ENCODE measurements around the gene EDC4. TPM values are rescaled to one million over a fixed set of nuclear protein-coding genes. Genes with fewer than 3 reads are reported as not detected.

EDC4 gene
- total RNA-seq, 1 experiment from 2014 or later: 106 TPM

DNA sequence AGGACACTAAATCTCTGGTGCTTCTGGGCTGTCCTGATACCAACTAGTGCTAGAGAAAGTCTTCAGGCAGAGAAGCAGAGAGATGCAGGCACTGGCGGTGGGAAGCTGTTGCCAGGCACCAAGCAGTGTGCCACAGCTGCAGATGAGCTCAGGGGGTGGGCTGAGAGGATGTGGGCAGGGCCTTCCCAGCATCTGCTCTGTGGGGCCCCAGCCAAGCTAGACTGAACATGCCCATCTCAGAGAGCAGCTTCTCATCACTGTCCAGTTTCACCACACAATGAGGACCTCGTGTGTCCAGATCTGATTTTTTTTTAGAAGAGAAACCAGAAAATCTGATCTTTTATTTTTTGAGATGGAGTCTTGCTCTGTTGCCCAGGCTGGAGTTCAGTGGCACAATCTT is 37.3 kb downstream of the EDC4 start:
- no peaks in the 10 kb centered on the region for H3K79me1 ChIP-seq (ENCODE audit: insufficient read depth, low read depth, low read length, poor library complexity, severe bottlenecking)
- DNase-seq: no peak

More for the DNA sequence above, 37.3 kb downstream of the EDC4 start:
- Histone ChIP-seq H2BK15ac (ENCODE audit: low read depth, low read length) (no peak overlapping the region), H4K8ac (replicated peaks; ENCODE audit: insufficient read length, low read depth, low read length) (no peak overlapping the region), H3K27me3 (ENCODE audit: insufficient read depth, low read length) (no peaks in the 10 kb centered on the region), H3K56ac (ENCODE audit: insufficient read length, low read depth, low read length) (no peak overlapping the region), H2BK12ac (ENCODE audit: insufficient read length, low read depth, low read length) (no peak overlapping the region), H4K91ac (ENCODE audit: insufficient read length, low read depth, low read length) (no peak overlapping the region), H3K4me2 (ENCODE audit: insufficient read depth, insufficient read length, low read length) (no peak overlapping the region), H3K14ac (ENCODE audit: insufficient read depth, low read length) (no peak overlapping the region), H3K9ac (ENCODE audit: extremely low read depth, insufficient read length, low read length) (no peak overlapping the region), H3K79me2 (ENCODE audit: insufficient read depth, low read length) (no peaks in the 10 kb centered on the region), H2BK120ac (ENCODE audit: low read depth, low read length, poor library complexity, severe bottlenecking) (no peak overlapping the region), H3K18ac (ENCODE audit: insufficient read length, low read depth, low read length) (no peak overlapping the region), H3K23ac (ENCODE audit: insufficient read length, low read depth, low read length) (no peak overlapping the region), H2AFZ (ENCODE audit: low read length) (no peak overlapping the region), H4K5ac (ENCODE audit: insufficient read length, low read depth, low read length) (no peak overlapping the region), H2AK5ac (ENCODE audit: insufficient read length, low read length) (no peak overlapping the region), H4K20me1 (ENCODE audit: control insufficient read depth, insufficient read depth, insufficient read length) (no peaks in the 10 kb centered on the region), H3K4me1 (ENCODE audit: insufficient read depth, low read length) (peaks cover 5% of the 10 kb centered on the region; the same call in 1 of the 2 replicates), H3T11ph (ENCODE audit: low read length) (no peak overlapping the region), H2BK20ac (ENCODE audit: low read depth, low read length, poor library complexity, severe bottlenecking) (no peak overlapping the region), H2BK5ac (ENCODE audit: insufficient read length, low read length) (no peak overlapping the region), H3K23me2 (ENCODE audit: insufficient read length, low read depth, low read length, poor library complexity, severe bottlenecking) (no peaks in the 10 kb centered on the region), H3K27ac (ENCODE audit: insufficient read length, low read depth, low read length) (no peak overlapping the region), H3K9me3 (ENCODE audit: control insufficient read depth, low read depth, low read length) (no peaks in the 10 kb centered on the region), H3K4ac (ENCODE audit: low read depth, low read length) (no peak overlapping the region)
- WGBS (ENCODE audit: extremely low coverage, insufficient read length, low lambda C conversion rate): no CpG with 5 or more reads among the region's 2 CpGs
- Mint-ChIP-seq H3K4me3 (no peak overlapping the region; a peak in 1 of 5 replicates), H3K36me3 (ENCODE audit: insufficient read depth in 1 of 3, low read depth in 3 of 3) (peaks cover 8 to 36% (median 19%) of the 10 kb centered on the region in 3 experiments; a peak in 6 of 7 replicates), H3K27ac (no peak overlapping the region), H3K9me3 (no peaks in the 10 kb centered on the region), H3K27me3 (ENCODE audit: low read depth) (no peaks in the 10 kb centered on the region; the same call in 1 of the 2 replicates), H3K4me1 (peaks cover 7 to 10% of the 10 kb centered on the region in 2 experiments)
- TF ChIP-seq, protein P1, sequence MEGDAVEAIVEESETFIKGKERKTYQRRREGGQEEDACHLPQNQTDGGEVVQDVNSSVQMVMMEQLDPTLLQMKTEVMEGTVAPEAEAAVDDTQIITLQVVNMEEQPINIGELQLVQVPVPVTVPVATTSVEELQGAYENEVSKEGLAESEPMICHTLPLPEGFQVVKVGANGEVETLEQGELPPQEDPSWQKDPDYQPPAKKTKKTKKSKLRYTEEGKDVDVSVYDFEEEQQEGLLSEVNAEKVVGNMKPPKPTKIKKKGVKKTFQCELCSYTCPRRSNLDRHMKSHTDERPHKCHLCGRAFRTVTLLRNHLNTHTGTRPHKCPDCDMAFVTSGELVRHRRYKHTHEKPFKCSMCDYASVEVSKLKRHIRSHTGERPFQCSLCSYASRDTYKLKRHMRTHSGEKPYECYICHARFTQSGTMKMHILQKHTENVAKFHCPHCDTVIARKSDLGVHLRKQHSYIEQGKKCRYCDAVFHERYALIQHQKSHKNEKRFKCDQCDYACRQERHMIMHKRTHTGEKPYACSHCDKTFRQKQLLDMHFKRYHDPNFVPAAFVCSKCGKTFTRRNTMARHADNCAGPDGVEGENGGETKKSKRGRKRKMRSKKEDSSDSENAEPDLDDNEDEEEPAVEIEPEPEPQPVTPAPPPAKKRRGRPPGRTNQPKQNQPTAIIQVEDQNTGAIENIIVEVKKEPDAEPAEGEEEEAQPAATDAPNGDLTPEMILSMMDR (conservative IDR thresholded peaks at IDR 0.05): no peak

All from H9 (cell line).